Activated naive CD4-positive, alpha-beta T cell treated with anti-CD3 and anti-CD28 coated beads, Interleukin-2, amount 50 U/mL, for 16 hours (primary cell): ENCODE results near the gene MROH8.
"Not testable (repeated sequence)": the region's sequence is repeated elsewhere in the genome, so short reads cannot be mapped to it uniquely, and the experiment has no call there.

Source experiments
- DNase-seq: peaks from one replicate; pipeline ENCODE4 v3.0.0-alpha.2; 2020

Gene MROH8

GRCh38 chr20:37077009-37077408 lies 102.3 kb downstream of the MROH8 start:
- DNase-seq, result no peak

- no peak for DNase-seq
Observed at GRCh38 chr20:37075932-37076685, 103.2 kb downstream of the MROH8 start.

GRCh38 chr20:37072293-37073196 lies 106.8 kb downstream of the MROH8 start:
- no peak for DNase-seq

- peak; percentile 30 for DNase-seq
Observed at GRCh38 chr20:37071481-37071911, 107.9 kb downstream of the MROH8 start.

GRCh38 chr20:37069563-37069962 lies 109.8 kb downstream of the MROH8 start:
- DNase-seq, result not testable (repeated sequence)

GRCh38 chr20:37066168-37066567 lies 113.2 kb downstream of the MROH8 start:
- no peak for DNase-seq

- no peak for DNase-seq
Observed at GRCh38 chr20:37055276-37055675, 124.1 kb downstream of the MROH8 start.

GRCh38 chr20:37053230-37053950 lies 126.0 kb downstream of the MROH8 start:
- no peak for DNase-seq
